HL-60 (cell line): ENCODE measurements around the gene AVEN.

Experiments
- DNase-seq, 2 experiments: peaks; one replicate each; pipeline ENCODE4 v3.0.0-alpha.2; 2010 to 2020; ENCODE audit warnings: low read depth in 1 of 2, low spot score in 1 of 2
- H3K27ac ChIP-seq: fragments of 250-450 bp; sonication (Bioruptor Pico); replicated peaks from 2 replicates; pipeline ENCODE4 v1.5.1; 2020; ENCODE audit warnings: mild to moderate bottlenecking, moderate library complexity
- H3K27me3 ChIP-seq: fragments of 250-450 bp; sonication (Bioruptor Pico); 2 replicates; pipeline ENCODE4 v1.5.1; 2021; ENCODE audit warnings: mild to moderate bottlenecking, moderate library complexity; ENCODE audit not compliant: insufficient read depth, poor library complexity, severe bottlenecking
- H3K4me3 ChIP-seq: replicated peaks from 2 replicates; pipeline ENCODE4 v1.5.1; 2011; ENCODE audit warnings: mild to moderate bottlenecking, control low read depth, low read length; ENCODE audit not compliant: insufficient read depth
- GABPA ChIP-seq: IDR thresholded peaks from 2 replicates; pipeline ENCODE4 v1.6.1; 2012; ENCODE audit warnings: low read depth
- POLR2AphosphoS5 ChIP-seq: IDR thresholded peaks from 2 replicates; pipeline ENCODE4 v1.6.1; 2012; ENCODE audit warnings: low read depth
- SPI1 ChIP-seq: IDR thresholded peaks from 2 replicates; pipeline ENCODE4 v1.6.1; 2012; ENCODE audit warnings: low read depth, mild to moderate bottlenecking, borderline replicate concordance
- TF ChIP-seq, protein P1 (sequence below): IDR thresholded peaks from one replicate; pipeline ENCODE4 v1.5.1; 2011; ENCODE audit warnings: low read length, control low read depth, inconsistent platforms; ENCODE audit not compliant: insufficient read depth
- TF ChIP-seq, protein P2 (sequence below): IDR thresholded peaks from 2 replicates; pipeline ENCODE4 v1.6.1; 2012; ENCODE audit warnings: low read depth; ENCODE audit not compliant: insufficient replicate concordance

AVEN gene

DNA sequence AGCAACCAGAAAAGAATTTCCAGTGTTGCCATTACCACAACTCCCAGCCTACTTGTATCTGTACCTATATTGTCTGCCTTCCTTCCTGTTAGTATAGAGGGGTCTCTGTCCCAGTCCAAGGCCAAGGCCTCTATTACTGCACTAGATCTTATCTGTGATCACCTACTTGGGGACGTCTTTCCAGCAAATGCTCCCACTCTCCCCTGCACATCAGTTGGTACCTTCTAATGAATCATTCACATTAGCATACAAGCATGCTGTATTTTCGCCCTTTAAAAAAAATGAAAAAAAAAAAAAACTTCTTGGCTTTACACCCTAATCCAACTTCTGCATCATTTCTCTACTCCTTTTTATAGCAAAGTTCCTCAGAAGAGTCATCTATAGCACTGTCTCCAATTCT is 4.8 kb upstream of the AVEN start:
- TF ChIP-seq, protein P1, sequence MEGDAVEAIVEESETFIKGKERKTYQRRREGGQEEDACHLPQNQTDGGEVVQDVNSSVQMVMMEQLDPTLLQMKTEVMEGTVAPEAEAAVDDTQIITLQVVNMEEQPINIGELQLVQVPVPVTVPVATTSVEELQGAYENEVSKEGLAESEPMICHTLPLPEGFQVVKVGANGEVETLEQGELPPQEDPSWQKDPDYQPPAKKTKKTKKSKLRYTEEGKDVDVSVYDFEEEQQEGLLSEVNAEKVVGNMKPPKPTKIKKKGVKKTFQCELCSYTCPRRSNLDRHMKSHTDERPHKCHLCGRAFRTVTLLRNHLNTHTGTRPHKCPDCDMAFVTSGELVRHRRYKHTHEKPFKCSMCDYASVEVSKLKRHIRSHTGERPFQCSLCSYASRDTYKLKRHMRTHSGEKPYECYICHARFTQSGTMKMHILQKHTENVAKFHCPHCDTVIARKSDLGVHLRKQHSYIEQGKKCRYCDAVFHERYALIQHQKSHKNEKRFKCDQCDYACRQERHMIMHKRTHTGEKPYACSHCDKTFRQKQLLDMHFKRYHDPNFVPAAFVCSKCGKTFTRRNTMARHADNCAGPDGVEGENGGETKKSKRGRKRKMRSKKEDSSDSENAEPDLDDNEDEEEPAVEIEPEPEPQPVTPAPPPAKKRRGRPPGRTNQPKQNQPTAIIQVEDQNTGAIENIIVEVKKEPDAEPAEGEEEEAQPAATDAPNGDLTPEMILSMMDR = no peak
- no peak for TF ChIP-seq GABPA
- TF ChIP-seq, protein P2, sequence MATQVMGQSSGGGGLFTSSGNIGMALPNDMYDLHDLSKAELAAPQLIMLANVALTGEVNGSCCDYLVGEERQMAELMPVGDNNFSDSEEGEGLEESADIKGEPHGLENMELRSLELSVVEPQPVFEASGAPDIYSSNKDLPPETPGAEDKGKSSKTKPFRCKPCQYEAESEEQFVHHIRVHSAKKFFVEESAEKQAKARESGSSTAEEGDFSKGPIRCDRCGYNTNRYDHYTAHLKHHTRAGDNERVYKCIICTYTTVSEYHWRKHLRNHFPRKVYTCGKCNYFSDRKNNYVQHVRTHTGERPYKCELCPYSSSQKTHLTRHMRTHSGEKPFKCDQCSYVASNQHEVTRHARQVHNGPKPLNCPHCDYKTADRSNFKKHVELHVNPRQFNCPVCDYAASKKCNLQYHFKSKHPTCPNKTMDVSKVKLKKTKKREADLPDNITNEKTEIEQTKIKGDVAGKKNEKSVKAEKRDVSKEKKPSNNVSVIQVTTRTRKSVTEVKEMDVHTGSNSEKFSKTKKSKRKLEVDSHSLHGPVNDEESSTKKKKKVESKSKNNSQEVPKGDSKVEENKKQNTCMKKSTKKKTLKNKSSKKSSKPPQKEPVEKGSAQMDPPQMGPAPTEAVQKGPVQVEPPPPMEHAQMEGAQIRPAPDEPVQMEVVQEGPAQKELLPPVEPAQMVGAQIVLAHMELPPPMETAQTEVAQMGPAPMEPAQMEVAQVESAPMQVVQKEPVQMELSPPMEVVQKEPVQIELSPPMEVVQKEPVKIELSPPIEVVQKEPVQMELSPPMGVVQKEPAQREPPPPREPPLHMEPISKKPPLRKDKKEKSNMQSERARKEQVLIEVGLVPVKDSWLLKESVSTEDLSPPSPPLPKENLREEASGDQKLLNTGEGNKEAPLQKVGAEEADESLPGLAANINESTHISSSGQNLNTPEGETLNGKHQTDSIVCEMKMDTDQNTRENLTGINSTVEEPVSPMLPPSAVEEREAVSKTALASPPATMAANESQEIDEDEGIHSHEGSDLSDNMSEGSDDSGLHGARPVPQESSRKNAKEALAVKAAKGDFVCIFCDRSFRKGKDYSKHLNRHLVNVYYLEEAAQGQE = no peak
- no peak for TF ChIP-seq POLR2AphosphoS5
- TF ChIP-seq SPI1 = no peak
- DNase-seq = no peak

DNA sequence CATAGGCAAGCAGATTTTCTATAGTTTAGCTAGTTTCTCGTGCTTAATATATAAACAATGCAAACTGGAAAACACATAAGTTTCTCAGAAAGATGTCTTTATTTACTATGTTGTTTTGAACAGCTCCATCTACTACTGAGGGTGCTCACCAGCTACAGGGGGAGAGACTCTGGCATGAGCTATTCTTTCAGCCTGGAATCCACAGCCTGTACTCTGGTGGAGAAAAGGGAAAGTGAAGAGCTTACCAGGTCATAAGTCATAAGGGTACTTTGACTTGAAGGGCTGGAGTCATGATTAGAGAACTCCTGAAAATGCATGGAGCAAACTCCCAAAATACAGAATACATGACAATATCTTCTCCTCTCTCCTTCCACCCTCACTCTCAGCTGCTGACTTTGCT is 4.4 kb upstream of the AVEN start:
- Histone ChIP-seq H3K27me3 (no peaks in the 10 kb centered on the region), H3K27ac (no peak overlapping the region), H3K4me3 (no peak overlapping the region)
- TF ChIP-seq, protein P2 = no peak
- TF ChIP-seq GABPA (no peak), POLR2AphosphoS5 (no peak), SPI1 (no peak)
- TF ChIP-seq, protein P1 = no peak
- DNase-seq = no peak

More for the DNA sequence above, 4.8 kb upstream of the AVEN start:
- H3K4me3 ChIP-seq = no peak overlapping the region
- H3K27ac ChIP-seq = no peak overlapping the region
- H3K27me3 ChIP-seq = no peaks in the 10 kb centered on the region

DNA sequence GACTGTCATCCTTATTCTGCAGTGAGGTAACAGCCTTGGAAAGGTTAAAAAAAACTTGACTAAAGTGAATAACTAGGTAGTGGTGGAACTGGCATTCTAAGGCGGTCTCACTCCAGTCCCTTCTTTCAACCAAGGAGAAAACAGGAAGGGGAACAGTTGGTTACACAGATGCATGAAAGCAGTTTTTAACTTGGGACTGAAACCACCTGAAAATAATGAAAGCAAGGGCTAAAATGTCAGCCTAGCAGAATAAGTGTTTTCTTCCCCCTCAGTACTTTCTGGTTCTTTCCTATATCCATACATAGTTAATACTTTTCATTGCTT is 748 bp upstream of the AVEN start:
- peak overlapping the region; percentile 58 for H3K27ac ChIP-seq

DNA sequence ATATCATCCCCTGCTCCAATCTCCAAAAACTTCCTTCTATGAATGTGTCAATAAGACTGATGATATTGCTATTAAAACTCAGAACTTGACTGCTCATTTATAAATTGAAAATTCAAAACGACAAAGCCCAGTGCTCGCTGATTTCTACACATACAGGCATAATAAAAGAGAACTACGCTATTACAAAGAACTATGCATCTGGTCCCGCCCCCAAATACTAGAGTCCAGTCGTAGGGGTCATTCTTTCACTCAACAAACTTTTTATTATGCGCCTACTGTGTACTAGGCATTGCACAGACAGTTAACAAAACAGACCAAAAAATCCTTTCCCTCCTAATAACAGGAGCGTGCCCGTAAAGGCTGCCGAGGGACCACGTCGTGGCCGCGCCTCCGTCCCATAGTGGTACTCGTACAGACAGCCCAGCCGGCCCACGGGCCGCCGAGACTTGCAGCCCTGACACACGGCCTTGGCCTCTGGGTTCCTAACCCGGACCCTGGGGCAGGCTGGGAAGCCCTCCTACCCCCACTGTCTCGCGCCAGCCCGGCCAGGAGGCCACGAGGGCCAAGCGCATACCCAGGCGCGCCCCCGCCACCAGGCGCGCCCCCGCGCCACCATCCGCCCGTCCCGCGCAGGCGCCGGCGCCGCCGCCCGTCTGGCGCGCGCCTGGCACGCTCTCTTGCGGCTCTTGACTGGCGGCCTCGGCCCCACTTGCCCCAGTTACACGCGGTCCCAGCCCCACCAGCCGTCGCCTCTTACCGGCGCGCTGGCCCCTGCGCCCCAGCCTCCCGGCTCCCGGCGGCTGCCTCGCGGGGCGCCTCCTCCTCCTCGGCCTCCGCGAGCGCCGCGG is 757 bp downstream of the AVEN start:
- peak overlapping the region; percentile 88 for H3K27ac ChIP-seq
- TF ChIP-seq GABPA (no peak), SPI1 (no peak), POLR2AphosphoS5 (peak; percentile 79)
- TF ChIP-seq, protein P1 = no peak
- TF ChIP-seq, protein P2 = peak; percentile 35
- H3K27me3 ChIP-seq = no peaks in the 10 kb centered on the region
- H3K4me3 ChIP-seq = peak overlapping the region; percentile 70
- peak; percentile 36 to 62 for DNase-seq

More for the DNA sequence above, 748 bp upstream of the AVEN start:
- TF ChIP-seq SPI1 = peak; percentile 76; the same call in 1 of the 2 replicates
- no peak for TF ChIP-seq GABPA
- no peaks in the 10 kb centered on the region for H3K27me3 ChIP-seq
- H3K4me3 ChIP-seq = no peak overlapping the region
- DNase-seq = peak in 1 of 2 experiments; percentile 45
